Measurements from ENCODE around the gene PLXDC2. TPM values are rescaled to one million over a fixed set of nuclear protein-coding genes. Genes with fewer than 3 reads are reported as not detected.

The PLXDC2 gene
- total and polyA plus RNA-seq, 2 experiments from 2014 or later = 39.9 to 52.2 TPM

DNA sequence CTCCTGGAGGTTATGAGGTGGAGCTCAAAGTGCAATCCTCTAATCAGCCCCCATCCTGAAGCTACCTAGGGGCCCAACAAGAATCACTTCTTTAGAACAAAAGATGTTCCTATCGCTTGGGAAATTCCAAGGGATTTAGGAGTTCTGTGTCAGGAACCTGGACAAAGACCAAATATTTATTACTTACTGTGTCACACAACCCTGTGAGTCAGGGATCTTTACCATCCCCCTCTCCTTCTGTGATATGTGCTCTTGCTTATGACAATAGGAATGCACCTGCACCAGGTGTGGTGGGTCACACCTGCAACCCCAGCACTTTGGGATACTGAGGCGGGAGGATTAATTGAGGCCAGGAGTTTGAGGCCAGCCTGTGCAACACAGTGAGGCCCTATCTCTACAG lies 485.8 kb downstream of the PLXDC2 start:
- H3K4me1 ChIP-seq (ENCODE audit: insufficient read depth) = no peaks in the 10 kb centered on the region
- H3K4me3 ChIP-seq = no peak overlapping the region
- H2AFZ ChIP-seq = no peak overlapping the region
- no peaks in the 10 kb centered on the region for H3K79me2 ChIP-seq
- H3K9me3 ChIP-seq (ENCODE audit: low read depth) = no peaks in the 10 kb centered on the region
- 79% methylated on average over 2 of the region's 2 CpGs for WGBS (ENCODE audit: low lambda C conversion rate, missing lambda C conversion rate)
- no peak overlapping the region for H3K4me2 ChIP-seq
- no peaks in the 10 kb centered on the region for H3K27me3 ChIP-seq
- DNase-seq (ENCODE audit: low spot score) = peak; percentile 20
- no peaks in the 10 kb centered on the region for H3K36me3 ChIP-seq (replicated peaks; ENCODE audit: insufficient read depth, low read depth)
- no peak for TF ChIP-seq CTCF (IDR thresholded peaks at IDR 0.05; ENCODE audit: poor library complexity)
- TF ChIP-seq EZH2 (IDR thresholded peaks at IDR 0.05; ENCODE audit: borderline replicate concordance) = no peak
- no peak for TF ChIP-seq EZH2phosphoT487 (IDR thresholded peaks at IDR 0.05; ENCODE audit: low read depth, severe bottlenecking, unreplicated experiment)
- no peaks in the 10 kb centered on the region for H3K9me2 ChIP-seq (replicated peaks; ENCODE audit: insufficient read depth)
- H4K20me1 ChIP-seq (ENCODE audit: insufficient read depth, poor library complexity, severe bottlenecking) = no peaks in the 10 kb centered on the region
- no peak overlapping the region for H3K27ac ChIP-seq

DNA sequence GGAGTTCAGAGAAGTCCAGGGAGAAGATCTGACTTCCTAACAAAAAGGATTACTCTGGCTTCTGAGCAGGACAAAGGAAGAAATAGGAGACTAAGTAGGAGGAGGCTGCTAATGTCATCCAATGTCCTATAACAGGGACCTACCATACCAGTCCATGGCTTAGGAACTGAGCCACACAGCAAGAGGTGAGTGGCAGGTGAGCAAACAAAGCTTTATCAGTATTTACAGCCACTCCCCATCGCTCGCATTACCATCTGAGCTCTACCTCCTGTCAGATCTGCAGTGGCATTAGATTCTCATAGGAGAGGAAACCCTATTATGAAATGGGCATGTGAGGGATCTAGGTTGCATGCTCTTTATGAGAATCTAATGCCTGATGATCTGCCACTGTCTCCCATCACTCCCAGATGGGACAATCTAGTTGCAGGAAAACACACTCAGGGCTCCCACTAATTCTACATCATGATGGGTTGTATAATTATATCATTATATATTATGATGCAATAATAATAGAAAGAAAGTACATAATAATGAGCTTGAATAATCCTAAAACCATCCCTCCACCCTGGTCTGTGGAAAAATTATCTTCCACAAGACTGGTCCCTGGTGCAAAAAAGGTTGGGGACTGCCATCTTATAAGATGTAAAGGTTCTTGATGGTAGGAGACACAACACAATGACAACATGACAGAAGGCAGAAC lies 487.4 kb downstream of the PLXDC2 start:
- H3K27me3 ChIP-seq = no peaks in the 10 kb centered on the region
- no peaks in the 10 kb centered on the region for H3K9me3 ChIP-seq (ENCODE audit: low read depth)
- H3K4me1 ChIP-seq (ENCODE audit: insufficient read depth) = no peaks in the 10 kb centered on the region
- H3K4me3 ChIP-seq = no peak overlapping the region
- no peaks in the 10 kb centered on the region for H3K36me3 ChIP-seq (replicated peaks; ENCODE audit: insufficient read depth, low read depth)
- DNase-seq (ENCODE audit: low spot score) = no peak
- H3K4me2 ChIP-seq = no peak overlapping the region
- H3K79me2 ChIP-seq = no peaks in the 10 kb centered on the region
- 78% methylated on average over 2 of the region's 2 CpGs for WGBS (ENCODE audit: low lambda C conversion rate, missing lambda C conversion rate)
- no peak overlapping the region for H2AFZ ChIP-seq
- TF ChIP-seq CTCF (IDR thresholded peaks at IDR 0.05; ENCODE audit: poor library complexity) = no peak
- TF ChIP-seq EZH2 (IDR thresholded peaks at IDR 0.05; ENCODE audit: borderline replicate concordance) = no peak
- TF ChIP-seq EZH2phosphoT487 (IDR thresholded peaks at IDR 0.05; ENCODE audit: low read depth, severe bottlenecking, unreplicated experiment) = no peak
- no peaks in the 10 kb centered on the region for H4K20me1 ChIP-seq (ENCODE audit: insufficient read depth, poor library complexity, severe bottlenecking)
- no peak overlapping the region for H3K27ac ChIP-seq
- H3K9me2 ChIP-seq (replicated peaks; ENCODE audit: insufficient read depth) = no peaks in the 10 kb centered on the region

DNA sequence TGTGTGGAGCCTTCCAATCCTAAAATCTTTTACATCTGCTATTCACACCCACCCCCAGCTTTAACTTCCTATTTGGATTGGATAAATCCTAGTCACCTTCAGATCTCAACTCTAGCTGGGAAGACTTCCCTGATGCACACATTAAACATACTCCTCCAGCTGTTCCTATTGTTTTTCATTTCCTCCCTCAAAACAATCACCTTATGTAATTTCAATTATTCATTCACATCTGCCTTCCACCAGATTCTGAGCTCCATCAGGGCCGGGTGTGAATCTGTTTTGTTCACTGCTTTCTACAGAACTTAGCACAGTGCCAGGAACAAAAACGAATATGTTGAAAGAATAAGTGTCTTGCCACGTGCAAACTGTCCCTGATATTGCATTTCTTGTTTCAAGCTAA lies 497.4 kb downstream of the PLXDC2 start:
- WGBS (ENCODE audit: low lambda C conversion rate, missing lambda C conversion rate) = 78% methylated on average over 3 of the region's 3 CpGs
- no peak overlapping the region for H3K4me2 ChIP-seq
- no peaks in the 10 kb centered on the region for H3K36me3 ChIP-seq (replicated peaks; ENCODE audit: insufficient read depth, low read depth)
- no peak for TF ChIP-seq CTCF (IDR thresholded peaks at IDR 0.05; ENCODE audit: poor library complexity)
- no peak for TF ChIP-seq EZH2phosphoT487 (IDR thresholded peaks at IDR 0.05; ENCODE audit: low read depth, severe bottlenecking, unreplicated experiment)
- TF ChIP-seq EZH2 (IDR thresholded peaks at IDR 0.05; ENCODE audit: borderline replicate concordance) = no peak
- H3K79me2 ChIP-seq = no peaks in the 10 kb centered on the region
- H4K20me1 ChIP-seq (ENCODE audit: insufficient read depth, poor library complexity, severe bottlenecking) = no peaks in the 10 kb centered on the region
- no peaks in the 10 kb centered on the region for H3K4me1 ChIP-seq (ENCODE audit: insufficient read depth)
- no peaks in the 10 kb centered on the region for H3K9me3 ChIP-seq (ENCODE audit: low read depth)
- no peak overlapping the region for H3K27ac ChIP-seq
- H3K9me2 ChIP-seq (replicated peaks; ENCODE audit: insufficient read depth) = no peaks in the 10 kb centered on the region
- no peak overlapping the region for H2AFZ ChIP-seq
- no peak for DNase-seq (ENCODE audit: low spot score)
- no peaks in the 10 kb centered on the region for H3K27me3 ChIP-seq
- H3K4me3 ChIP-seq = no peak overlapping the region

Measured in hepatocyte (in vitro differentiated cells).